HCT116 (cell line): Measurements from ENCODE around the gene FAM20C.

ENCODE experiments used
- CBX3 ChIP-seq: IDR thresholded peaks from 2 replicates; pipeline ENCODE4 v1.6.1; 2012; ENCODE audit warnings: low read depth
- EZH2phosphoT487 ChIP-seq: fragments of 200-600 bp; IDR thresholded peaks from 2 replicates; pipeline ENCODE4 v1.6.1; 2018; ENCODE audit warnings: antibody characterized with exemption, borderline replicate concordance
- POLR2A ChIP-seq: IDR thresholded peaks from 2 replicates; pipeline ENCODE4 v1.7.0; 2011; ENCODE audit warnings: borderline replicate concordance; ENCODE audit not compliant: insufficient read depth, insufficient read length; ENCODE audit errors: extremely low read depth
- POLR2AphosphoS5 ChIP-seq: IDR thresholded peaks from 2 replicates; pipeline ENCODE4 v1.6.1; 2011; ENCODE audit warnings: mild to moderate bottlenecking, low read depth, low read length, moderate library complexity

- TF ChIP-seq CBX3: no peak
- TF ChIP-seq POLR2AphosphoS5: no peak
- no peak for TF ChIP-seq EZH2phosphoT487
- no peak for TF ChIP-seq POLR2A
These were observed 17.0 kb downstream of the FAM20C start for GRCh38 chr7:209416-209815.
